C4-2B (cell line): ENCODE data around the gene KIF18B.
A peak's percentile ranks its signal among the peaks of the same experiment; 100 is the strongest.

Source experiments
- H3K27ac ChIP-seq: fragments of 450-650 bp; 2 replicates; pipeline ENCODE4 v1.5.1; 2017
- ZFX ChIP-seq: fragments of 450-650 bp; IDR thresholded peaks from 2 replicates; pipeline ENCODE4 v1.6.1; 2017
- TF ChIP-seq, protein P1 (sequence below): fragments of 450-650 bp; conservative IDR thresholded peaks from 2 replicates; pipeline ENCODE4 v1.5.1; 2017; ENCODE audit warnings: mild to moderate bottlenecking

KIF18B gene

DNA sequence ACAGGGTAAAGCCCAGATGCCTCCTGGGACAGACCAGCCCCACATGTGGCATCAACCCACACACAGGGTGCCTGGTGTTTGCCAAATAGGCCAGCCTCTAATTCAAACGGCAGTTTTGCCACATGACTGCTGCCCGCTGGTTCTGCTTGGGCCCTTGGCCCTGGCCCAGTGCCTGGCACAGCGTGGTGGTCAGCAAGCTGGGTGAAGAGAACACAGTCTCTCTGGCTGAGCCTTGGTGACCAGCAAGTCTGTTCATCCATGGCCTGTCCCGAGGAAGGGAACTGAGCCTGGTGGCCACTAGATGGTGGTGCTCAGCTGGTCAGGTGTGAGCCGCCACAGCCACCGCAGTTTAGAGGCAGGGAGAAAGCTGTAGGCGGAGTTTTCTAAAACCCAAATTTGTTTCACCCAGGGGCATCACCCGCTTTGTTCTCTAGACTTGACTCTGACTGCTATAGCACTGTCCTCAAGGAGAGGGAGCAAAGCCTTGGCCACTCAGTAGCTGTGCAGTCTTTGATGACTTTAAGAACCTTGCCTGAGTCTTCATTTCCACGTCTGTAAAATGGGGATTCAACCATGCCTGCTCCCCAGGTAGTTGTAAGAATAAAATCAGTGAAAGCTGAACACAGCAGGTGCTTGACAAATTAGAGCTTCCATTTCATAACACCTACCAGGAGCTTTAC, 27.5 kb downstream of the KIF18B start:
- no peak for TF ChIP-seq ZFX
- TF ChIP-seq, protein P1, sequence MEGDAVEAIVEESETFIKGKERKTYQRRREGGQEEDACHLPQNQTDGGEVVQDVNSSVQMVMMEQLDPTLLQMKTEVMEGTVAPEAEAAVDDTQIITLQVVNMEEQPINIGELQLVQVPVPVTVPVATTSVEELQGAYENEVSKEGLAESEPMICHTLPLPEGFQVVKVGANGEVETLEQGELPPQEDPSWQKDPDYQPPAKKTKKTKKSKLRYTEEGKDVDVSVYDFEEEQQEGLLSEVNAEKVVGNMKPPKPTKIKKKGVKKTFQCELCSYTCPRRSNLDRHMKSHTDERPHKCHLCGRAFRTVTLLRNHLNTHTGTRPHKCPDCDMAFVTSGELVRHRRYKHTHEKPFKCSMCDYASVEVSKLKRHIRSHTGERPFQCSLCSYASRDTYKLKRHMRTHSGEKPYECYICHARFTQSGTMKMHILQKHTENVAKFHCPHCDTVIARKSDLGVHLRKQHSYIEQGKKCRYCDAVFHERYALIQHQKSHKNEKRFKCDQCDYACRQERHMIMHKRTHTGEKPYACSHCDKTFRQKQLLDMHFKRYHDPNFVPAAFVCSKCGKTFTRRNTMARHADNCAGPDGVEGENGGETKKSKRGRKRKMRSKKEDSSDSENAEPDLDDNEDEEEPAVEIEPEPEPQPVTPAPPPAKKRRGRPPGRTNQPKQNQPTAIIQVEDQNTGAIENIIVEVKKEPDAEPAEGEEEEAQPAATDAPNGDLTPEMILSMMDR: peak; percentile 92
- H3K27ac ChIP-seq: no peak overlapping the region

DNA sequence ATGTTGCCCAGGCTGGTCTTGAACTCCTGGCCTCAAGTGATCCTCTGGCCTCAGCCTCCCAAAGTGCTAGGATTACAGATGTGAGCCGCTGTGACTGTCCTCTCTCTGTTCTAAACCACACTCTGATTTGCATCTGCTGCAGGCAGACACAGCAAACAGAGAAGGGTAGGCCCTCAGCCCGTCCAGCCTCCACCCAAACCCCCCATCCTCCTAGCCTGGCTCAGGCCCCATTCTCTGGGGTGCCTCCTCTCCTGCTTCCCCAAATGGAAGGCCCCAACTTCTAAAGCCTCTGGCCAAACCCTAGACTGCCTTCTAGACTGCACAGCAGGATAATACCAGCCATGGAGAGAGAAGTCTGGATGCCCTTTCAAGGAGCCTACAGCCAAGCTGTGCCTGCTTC, 28.2 kb downstream of the KIF18B start:
- no peak for TF ChIP-seq ZFX
- H3K27ac ChIP-seq: no peak overlapping the region

DNA sequence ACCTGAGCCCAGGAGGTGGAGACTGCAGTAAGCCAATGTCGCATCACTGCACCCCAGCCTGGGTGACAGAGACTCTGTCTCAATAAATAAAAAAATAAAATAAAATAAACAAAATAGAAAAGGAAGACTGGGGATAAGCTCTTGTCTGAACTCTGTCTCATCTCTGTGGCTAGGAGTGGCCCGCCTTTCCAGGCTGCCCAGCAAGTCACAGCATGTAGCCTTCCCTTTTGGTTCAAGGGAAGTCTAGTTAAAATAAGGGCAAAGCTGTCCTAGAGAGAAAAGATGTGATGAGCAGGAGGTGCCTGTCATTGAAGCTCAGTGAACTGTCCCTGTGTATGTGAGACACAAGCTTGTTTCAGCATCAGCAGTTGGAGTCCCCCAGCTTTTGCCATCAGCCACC, 29.6 kb downstream of the KIF18B start:
- H3K27ac ChIP-seq: no peak overlapping the region
- no peak for TF ChIP-seq ZFX
- TF ChIP-seq, protein P1: no peak

DNA sequence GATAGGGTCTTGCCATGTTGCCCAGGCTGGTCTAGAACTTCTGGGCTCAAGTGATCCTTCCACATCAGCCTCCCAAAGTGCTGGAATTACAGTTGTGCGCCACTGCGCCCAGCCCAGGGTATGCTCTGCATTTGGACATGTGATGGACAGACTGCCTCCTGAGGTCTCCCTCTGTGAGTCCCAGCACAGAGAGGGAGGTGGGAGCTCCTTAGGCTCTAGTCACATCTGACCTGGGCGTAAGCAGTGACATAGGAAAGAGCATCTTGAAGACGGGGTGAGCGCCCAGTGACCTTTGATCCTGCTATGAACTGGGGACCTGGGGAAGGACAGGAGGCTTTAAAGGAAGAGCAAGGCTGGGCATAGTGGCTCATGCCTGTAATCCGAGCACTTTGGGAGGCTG, 30.1 kb downstream of the KIF18B start:
- TF ChIP-seq ZFX: no peak
- TF ChIP-seq, protein P1: no peak
- no peak overlapping the region for H3K27ac ChIP-seq

DNA sequence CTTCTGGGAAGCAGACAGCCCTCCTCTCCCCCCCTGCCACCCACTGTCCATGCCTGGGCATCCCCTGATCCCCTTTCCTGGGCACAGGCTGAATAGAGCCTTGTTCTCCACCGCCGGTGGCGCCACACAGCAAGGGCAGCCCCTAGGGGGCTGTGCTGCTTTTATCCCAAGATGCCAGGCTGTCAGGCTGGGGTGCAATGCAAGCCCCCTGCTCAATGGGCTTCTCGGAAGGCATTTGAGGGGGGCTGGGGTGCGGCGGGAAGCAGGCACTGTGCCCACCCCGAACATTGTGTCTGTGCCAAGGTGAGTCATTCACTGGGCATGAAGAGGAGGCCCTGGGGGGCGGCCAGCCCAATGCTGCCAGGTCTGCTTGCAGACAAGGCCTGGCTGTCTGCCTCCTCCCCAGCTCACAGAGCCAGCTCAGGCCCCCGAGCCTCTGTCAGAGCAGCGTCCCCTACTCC, 30.8 kb downstream of the KIF18B start:
- H3K27ac ChIP-seq: no peak overlapping the region
- no peak for TF ChIP-seq ZFX
- TF ChIP-seq, protein P1: no peak

DNA sequence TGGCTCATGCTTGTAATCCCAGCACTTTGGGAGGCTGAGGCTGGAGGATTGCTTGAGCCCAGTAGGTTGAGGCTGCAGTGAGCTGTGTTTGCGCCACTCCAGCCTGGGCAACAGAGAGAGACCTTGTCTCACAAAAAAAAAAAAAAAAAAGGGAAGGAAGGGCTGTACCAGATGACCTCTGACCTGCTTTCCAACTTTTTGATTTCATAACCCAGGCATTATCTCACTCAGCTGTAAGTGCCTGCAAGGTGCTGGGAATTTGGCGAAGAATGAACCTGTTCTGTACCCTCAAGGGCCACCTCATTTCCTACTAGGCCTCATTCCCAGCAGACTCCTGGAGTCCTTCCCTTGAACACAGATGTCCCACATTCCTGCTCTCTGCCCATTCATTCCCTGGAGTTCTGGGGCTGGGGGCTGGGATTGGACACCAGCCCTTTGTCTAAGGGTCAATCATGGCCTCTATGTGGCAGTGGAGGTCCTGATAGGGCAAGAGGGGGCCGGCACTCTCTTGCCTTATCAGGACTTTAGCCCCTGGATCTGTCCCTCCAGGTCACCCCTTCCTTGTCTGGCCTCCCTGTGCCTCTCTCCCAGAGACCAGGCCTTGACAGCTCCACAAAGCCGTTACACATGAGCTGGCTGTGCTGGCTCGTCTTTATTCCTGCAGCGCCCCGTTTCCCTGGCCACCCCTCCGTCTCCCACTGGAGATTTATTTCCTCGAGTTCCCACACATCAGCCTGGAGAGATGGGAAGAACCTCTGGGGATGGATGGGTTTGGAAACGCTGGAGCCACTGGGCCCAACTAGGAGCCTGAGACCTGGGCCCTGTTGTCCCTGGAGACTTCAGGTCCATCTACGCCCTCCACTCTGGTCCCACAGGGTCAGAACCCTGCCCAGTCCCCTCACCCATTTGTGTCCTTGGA, 31.5 kb downstream of the KIF18B start:
- no peak overlapping the region for H3K27ac ChIP-seq
- TF ChIP-seq, protein P1: no peak
- no peak for TF ChIP-seq ZFX

DNA sequence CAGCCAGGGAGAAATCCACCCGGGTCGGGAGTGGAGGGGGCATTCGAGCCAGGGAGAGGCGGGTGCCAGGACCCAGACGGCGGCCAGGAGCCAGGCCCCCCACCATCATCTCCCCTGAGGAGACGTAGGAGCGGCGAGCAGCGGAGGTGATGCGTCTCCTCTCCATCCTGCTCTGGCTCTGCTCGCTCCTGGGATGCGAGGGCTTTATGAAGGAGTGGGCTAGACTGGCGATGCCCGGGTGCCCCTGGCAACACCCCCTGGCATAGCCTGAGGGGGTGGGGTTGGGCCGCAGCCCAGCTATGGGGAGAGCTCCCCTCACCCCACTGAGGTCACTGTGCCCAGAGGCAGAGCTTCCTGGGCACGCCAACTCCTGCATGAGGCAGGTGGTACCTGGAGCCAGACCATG, 32.2 kb downstream of the KIF18B start, which contains the start of gene GFAP:
Gene GFAP (minus strand): TSS at position 180 of the 406 bp plus-strand sequence. CDS start 14 bp downstream, at position 166.
- TF ChIP-seq, protein P1: no peak
- no peak for TF ChIP-seq ZFX
- no peak within 1 kb of the TSS for H3K27ac ChIP-seq
